NCI-H1694 treated with DMSO at 0.1 percent for 48 hours (cell line): Measurements from ENCODE around the gene PRKG1.
A peak's percentile ranks its signal among the peaks of the same experiment; 100 is the strongest.

Experiments
- DNase-seq: peaks from one replicate; lab custom pipeline; 2025; lab: John Stamatoyannopoulos, UW

PRKG1 gene

DNA sequence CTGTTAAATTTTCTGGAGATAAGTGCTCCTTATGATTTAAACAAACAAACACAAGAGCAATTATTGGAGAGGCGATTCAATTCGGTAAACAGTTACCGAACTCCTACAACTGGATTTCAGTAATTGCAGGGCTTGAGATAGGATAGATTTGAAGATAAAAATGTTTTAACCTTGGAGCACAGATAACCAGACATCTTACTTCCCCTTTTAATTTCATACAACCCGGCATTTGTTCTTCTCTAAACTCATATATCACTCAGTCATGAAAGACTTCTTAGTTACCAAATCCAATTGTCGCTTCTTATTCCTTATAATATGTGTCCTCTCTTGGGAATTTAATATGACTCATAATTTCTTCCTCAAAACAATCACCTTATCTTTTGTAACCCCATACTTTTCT is 861.1 kb downstream of the PRKG1 start:
- DNase-seq = no peak

DNA sequence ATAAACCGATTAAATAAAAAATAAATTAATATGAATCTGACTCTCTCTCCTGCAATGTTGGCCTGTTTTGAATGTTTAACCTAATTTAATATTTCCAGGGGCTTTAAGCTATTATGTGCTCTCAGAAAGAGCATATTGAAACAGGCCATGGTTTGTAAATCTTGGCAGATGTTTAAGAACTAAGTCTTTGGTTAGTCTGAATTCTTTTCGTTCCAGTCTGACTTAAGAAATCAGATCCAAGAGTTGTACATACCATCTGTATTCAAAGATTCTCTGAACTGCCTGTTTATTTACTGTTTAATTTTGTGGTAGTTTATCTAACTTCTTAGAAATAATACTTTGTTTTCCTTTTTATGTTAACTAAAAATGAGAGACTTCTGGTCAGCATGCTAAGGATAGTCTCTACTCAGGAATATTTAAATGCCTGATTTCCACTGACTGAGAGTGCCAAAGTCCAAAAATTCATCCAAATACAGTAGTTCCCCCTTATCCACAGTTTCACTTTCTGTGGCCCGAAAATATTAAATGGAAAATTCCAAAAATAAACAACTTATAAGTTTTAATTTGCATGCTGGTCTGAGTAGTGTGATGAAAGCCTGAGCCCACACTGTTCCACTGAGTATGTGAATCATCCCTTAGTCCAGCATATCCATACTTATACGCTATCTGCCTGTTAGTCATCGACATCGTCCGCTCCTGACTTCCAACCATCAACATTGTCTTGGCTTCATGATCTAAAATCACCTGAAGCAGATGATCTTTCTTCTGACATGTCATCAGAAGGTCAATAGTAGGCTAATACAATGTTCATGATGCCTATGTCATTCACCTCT is 863.2 kb downstream of the PRKG1 start:
- DNase-seq = no peak

DNA sequence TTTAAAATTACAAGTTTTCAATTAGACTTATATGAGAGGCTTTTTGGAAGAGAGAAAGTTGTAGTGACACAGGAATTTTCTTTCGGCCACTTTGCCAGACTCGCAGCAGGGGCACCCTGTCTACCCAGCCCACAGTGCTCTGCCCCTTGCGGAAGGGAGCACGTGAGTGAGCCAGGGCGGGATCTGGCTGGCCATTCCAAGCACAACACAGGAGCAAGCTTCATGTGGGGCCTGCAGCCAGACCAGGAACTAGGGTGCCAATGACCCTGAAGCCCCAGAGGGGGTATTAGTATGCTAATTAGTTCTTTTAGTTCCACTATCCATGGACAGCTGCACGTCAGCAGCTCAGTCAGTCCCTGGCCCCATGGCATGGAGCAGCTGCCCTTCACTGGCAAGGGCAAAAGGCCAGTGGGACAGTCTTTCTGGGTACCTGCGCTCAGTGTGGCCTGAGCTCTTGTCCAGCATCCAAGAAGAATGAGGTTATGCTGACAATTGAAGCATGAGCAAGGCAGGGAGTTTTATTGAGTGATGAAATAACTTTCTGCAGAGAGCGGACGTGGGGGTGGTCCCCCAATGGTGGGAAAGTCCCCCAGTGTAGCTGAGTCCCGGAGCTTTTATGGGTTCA is 876.2 kb downstream of the PRKG1 start:
- no peak for DNase-seq

DNA sequence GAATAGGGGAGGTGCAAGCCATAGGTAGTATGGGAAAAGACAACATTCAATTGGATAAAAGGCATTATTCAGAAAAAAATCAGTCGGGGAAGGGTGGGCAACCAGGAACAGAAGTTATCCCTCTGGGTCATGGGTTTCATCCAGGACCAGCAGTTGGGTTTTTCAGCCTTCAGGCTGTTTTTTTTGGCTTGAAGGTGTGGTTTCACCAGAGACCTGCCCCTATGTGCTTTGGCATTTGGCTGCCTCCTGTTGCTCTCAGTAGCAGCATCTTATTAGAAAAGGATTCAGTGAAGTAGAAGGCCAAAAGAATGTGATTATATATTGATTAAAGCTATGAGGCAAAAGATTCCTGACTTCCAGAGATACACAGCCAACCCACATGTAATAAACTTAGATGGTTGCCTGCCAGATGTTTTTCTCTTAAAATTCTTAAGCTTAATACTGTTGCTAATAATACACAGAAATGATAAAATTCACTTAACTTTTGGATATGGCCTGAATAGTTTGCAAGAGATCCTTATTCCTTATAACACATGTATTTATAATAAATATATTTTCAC is 876.8 kb downstream of the PRKG1 start:
- DNase-seq = no peak

DNA sequence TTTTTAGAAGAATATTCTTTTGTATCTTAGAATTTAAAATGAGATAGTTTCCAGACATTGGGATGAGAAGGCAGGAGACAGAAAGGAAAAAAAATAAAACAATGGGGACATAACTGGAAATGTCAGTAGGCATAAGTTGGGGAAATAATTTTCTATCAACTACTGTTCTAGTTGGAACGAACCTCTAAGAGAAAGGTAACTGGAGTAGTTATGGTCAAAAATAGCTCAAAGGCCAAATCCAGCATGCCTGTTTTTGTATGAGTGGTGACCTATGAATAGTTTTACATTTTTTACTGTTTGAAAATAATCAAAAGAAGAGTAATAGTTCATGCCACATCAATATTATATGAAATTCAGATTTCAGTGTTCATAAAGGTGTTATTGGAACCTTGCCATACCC is 877.3 kb downstream of the PRKG1 start:
- DNase-seq = no peak

DNA sequence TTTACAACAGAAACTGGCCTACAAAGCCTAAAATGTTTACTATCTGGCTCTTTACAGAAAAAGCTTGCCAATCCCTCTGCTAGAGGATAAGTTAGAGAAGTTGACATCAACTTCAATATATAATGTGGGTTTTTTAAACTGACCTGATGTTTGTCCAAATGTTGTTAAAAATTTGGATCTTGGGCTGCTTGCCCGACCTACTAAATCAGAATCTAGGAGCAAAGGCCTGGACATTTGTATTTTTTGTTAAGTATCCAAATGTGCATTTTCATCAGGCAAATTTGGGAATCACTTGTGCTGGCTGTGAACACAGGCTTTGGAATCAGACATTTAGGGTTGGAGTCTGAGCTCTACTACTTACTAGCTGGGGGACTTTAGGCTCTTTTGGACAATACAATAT is 877.8 kb downstream of the PRKG1 start:
- DNase-seq = no peak

DNA sequence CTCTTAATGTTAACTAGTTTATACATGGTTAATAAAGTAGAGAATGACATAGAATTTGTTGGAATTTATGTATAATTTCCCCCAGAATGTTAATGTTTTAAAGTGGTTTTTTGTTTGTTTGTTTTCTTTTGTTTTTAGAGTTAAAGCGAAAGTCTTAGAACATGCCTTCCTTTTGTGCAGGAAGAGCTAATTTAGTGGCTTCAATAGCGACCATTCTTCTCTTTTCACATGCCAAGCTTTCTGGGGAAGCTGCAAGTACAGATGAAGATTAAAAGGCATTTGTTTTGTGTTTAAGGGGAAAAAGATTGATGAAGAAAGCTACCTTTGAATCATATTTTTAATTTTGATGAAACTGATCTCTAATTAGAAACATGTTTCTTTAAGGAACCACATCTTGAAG is 881.4 kb downstream of the PRKG1 start:
- no peak for DNase-seq

DNA sequence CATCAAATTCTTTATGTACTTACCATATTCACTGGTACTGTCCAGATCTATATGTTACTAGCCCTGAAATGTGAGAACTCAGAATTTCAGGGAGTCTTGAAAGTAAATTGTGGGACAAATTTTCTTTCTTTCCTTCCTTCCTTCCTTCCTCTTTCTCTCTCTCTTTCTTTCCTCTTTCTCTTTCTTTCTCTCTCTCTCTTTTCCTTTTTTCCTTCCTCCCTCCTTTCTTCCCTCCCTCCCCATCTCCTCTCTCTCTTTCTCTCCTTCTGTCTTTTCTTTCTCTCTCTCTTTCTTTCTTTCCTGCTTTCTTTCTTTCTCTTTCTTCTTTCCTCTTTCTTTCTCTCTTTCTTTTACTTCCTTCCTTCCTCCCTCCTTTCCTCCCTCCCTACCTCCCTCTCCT is 882.5 kb downstream of the PRKG1 start:
- no peak for DNase-seq

DNA sequence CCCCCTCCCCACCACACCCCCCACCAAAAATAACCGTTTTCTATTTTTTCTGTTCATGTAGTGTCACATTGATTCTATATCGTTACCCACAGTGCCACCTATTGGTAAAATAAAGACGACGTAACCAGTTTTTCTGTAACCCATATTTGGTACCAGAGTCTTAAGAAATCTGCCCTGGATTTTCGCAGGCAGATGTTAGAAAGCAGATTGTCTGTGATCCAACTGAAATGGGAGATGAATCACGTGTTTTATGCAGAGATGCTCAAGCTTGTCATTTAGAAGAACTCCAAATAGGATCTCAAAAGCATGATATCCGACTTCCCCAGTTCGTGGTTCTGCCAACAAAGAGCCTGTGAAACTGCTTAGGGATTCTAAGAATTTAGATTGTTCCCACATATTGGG is 886.2 kb downstream of the PRKG1 start:
- DNase-seq = no peak

DNA sequence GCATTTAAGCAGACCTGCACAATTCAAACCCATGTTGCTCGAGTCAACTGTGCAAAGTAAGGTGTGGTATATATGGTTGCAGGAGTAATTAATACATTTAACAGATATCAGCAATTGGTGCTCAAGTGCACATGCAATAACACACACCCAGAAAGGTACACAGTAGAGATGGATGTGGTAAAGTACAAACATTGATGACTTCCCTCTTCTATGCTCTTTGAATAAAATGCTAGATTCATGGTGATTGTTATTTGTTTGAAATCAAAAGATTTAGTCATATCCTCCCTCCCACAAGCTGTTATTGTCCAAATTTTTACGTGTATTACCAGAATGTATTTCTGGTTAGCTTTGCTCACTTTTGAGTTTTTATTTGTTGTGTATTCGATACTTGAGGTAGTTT is 887.1 kb downstream of the PRKG1 start:
- DNase-seq = no peak

DNA sequence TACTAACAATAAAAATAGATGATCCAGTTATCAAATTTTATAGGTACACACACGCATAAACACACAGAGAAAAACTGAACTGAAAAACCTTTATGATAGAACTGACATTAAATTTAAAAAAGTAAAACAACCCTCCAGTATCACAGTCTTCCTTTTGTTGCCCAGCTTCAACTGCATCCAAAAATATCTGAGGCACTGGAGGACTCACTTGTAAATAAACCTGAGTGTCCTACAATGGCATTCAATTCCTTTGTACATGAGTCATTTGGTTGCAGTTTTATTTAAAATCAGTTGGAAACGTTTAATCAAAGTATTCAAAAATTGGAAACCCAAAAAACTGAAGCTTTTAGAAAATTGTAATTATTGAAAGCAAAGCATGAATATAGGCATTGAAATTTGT is 890.3 kb downstream of the PRKG1 start:
- DNase-seq = no peak

DNA sequence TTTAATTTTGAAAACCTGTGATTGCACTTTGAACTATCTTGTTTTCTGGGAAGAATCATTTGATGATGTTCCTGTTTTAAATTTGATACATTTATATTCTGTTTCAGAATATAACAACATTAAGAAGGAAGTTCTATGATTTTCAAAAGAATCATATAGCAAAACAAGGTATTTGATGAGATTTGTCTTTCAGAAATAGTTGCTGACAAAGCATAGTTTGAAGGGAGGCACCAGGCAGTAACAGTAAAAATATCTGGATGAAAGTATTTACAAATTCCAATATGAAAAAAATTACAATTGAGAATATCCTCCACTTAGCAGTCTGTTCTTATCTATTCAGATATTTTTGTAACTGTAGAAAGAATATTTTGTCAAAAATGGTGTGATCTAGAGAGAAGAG is 891.2 kb downstream of the PRKG1 start:
- no peak for DNase-seq

DNA sequence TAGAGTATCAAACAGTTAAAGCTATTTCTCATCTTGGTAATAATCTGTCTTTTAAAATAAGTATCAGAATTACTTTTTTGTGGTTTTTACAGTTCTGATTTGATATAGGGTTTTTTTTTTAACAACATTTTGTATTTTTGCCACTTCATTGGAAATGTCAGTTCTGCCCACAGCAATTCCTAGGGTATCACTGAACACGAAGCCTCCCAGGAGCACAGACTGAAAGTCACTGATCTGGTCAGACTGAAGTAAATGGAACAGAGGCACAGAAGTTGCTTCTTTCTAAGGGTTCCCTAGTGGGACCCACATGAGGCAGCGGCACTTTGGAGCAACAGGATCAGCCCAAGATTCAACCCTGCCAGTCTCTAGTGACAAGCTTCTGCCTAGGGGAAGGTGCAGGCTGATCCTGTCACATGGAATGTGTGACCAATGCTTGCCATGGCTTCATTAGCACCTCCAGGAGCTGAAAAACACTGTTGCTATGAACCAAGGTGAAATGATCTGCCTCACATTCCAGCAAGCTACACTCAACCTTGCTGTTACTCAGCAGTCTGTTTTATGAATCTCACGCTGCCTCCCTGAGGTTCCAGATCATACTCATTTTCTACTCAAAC is 898.6 kb downstream of the PRKG1 start:
- DNase-seq = no peak

DNA sequence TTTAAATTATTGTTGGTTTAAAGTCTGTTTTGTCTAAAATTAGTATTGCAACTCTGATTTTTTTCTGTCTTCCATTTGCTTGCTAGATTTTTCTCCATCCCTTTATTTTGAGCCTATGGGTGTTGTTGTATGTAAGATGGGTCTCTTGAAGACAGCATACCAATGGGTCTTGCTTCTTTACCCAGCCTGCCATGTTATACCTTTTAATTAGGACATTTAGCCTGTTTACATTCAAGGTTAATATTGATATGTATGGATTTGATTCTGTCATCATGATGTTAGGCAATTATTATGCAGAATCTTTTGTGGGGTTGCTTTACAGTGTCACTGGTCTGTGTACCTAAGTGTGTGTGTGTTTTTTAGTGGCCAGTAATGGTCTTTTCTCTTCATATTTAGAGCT is 906.5 kb downstream of the PRKG1 start:
- no peak for DNase-seq

DNA sequence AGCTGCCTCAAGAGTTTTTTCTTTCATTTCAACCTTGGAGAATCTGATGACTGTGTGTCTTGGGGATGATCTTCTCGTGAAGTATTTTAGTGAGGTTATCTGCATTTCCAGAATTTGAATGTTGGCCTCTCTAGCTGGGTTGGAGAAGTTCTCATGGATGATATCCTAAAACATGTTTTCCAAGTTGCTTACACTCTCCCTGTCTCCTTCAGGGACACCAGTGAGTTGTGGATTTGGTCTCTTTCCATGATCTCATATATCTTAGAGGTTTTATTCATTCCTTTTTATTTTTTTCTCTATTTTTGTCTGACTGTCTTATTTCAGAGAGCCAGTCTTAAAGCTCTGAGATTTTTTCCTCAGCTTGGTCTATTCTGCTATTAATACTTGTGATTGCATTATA is 907.4 kb downstream of the PRKG1 start:
- DNase-seq = no peak

DNA sequence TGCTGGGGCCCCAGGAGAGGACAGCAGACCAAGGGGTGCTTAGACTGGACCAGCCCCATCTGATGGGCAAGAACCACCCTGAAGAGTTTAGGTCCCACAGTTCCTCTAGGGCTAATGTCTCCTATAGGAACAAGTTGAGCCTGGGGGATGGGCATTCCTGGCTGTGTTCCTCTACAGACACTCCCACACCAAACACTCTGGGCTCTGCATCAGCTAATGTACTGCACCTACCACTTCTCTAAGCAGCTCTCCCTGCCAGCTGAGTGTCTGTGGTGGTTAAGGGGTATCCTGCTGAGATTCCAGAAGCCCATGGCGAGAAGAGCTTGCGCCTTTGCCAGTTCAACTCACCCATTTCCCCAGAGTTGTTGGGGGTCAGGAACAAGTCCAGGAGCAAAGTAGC is 909.2 kb downstream of the PRKG1 start:
- DNase-seq = no peak

DNA sequence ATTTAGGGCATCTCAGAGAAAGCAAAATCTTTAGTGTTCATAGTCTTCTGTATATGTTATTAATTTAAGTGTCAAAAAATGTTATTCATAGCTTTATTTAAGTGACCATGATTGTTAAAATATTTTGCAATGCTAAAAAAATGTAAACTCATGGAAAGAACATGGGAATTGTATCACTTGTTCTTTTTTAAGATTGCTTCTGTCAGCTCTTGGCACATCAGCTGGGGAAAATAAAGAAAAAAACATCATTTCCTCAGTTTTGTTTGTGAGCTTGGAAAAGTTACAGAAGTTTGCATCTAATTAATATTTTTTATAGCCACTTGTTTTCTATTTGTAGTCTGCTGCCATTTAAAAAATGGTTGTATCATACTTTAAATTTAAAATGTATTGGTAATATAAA is 911.0 kb downstream of the PRKG1 start:
- no peak for DNase-seq

DNA sequence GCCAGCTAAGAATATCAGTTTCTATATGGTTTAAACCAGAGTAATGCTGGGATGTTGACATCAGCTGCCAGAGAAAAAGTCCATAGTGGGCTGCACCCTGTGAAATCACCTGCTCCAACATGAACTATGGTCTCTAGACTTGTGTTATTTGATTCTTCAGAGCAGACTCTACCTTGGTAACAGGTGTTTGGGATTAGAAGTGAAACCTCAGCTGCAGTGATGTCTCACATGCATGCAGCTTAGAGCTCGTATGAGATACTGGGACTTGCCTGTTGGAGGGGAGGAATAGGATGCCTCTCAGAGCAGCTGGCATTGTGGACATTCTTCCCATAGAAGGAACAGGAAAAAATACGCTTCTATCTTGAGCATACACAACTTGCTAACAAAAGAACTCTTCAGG is 912.2 kb downstream of the PRKG1 start:
- no peak for DNase-seq

DNA sequence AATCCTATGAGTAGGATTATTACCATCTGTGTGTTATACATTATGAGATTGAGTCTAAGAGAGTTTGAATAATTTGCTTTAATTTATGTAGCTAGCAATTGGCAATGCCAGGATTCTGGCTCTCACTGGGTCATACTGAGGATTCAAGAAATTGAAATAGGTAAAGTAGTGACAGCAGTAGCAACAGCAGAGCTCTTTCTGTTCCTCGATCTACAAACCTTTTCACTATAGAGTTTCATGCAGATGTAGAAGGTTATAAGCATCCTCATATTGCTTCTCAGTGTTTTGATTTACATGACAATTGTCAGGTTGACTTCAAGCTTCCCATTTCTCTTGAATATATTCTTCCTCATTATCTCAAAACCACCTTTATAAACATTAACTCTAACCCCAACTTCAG is 919.2 kb downstream of the PRKG1 start:
- DNase-seq = no peak

DNA sequence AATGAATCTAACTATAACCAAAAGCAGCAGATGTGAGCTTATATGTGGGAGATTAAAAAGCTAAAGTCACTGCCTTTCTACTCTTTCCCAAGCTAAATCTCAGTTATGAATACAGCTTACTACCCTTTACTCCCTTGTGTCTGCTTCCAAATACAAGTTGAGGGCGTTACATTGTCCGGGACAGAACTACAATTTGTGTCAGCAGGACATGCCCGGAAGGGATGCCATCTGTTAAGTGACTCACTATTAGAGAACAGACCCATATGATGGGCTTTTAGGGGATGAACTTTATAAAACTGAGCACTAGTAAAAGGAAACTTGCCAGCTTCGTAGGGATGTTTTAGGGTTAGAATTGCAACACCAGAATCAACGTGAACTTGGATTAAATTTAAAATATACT is 924.8 kb downstream of the PRKG1 start:
- DNase-seq = no peak

DNA sequence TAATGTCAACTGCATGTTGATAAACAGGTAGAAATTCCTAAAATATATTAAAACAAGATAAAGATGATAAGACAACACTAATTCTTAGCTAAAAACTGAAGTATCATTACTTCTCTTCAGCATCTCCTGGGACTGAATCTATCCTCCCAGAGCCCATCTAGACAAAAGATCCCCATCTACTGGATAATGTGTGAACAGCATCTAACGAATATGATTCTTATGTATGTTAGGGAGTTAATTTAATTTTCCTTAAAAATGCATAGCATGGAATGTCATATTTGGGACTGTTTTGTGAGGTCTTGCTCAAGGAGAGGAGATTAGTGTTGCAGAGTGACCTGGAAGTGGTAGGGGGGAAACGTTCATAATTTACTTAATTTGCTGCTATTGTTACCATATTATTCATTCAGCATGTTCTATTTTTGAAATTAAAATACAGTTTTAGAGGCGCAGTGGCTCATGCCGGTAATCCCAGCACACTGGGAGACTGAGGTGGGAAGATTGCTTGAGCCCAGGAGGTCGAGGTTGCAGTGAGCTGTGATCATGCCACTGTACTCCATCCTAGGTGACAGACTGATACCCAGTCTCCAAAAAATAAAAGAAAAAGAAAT is 930.2 kb downstream of the PRKG1 start:
- DNase-seq = peak; percentile 4

DNA sequence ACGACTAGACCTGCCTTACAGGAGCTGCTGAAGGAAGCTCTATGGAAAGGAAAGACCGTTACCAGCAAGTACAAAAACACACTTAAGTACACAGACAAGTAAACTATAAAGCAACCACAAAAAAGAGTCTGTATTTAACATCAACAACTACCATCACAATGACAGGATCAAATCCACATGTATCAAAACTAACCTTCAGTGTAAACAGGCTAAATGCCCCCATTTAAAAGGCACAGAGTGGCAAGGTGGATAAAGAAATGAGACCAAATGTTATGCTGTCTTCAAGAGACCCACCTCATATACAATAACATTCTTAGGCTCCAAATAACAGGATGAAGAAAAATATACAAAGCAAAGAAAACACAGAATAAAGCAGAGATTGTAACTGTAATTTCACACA is 932.8 kb downstream of the PRKG1 start:
- no peak for DNase-seq

DNA sequence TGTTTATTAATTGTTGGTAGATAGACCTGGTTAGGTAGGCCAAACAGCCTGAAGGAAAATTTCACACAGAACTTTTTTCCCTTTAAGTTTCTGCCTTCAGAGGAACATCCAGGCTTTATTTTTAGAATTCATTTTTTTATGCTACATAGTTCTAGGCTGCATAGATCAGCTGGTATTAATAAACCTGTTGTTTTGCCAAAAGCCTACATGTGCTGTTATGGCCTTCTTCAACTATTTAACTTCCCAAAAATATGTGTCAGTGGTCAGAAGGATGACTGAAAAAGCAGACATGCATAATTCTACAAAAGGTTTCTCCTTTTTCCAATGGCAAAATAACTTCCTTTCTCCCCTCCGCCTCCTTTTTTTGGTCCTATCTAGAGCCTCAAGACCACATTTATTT is 936.8 kb downstream of the PRKG1 start:
- DNase-seq = no peak
